SH-SY5Y (cell line): ENCODE measurements around the gene HSD17B12.

Experiments used
- GATA2 ChIP-seq: IDR thresholded peaks from 2 replicates; pipeline ENCODE4 v1.6.1; 2011; ENCODE audit warnings: mild to moderate bottlenecking, low read depth, low read length
- GATA3 ChIP-seq: IDR thresholded peaks from 2 replicates; pipeline ENCODE4 v1.6.1; 2011; ENCODE audit warnings: low read depth, mild to moderate bottlenecking, low read length, moderate library complexity

The HSD17B12 gene

GRCh38 chr11:43709689-43710088, 29.2 kb downstream of the HSD17B12 start:
- no peak for TF ChIP-seq GATA3
- TF ChIP-seq GATA2, result no peak

GRCh38 chr11:43712676-43713075, 32.1 kb downstream of the HSD17B12 start:
- TF ChIP-seq GATA2 (no peak), GATA3 (no peak)

DNA sequence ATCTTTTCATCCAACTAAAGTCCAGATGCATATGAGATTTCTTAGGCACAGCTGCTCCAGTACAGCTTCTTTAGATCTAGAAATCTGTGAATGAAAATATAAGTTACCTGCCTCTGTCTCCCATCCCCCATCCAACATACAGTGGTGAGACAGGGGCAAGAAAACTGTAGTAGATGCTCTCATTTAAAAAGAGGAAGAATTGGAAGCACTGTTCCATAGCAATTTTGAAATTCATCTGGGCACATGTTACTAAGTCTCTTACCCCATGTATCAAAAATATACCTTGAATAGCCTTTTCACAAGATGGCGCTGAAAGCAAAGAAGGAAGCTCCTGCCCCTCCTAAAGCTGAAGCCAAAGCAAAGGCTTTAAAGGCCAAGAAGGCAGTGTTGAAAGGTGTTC, 37.8 kb downstream of the HSD17B12 start:
- no peak for TF ChIP-seq GATA2
- TF ChIP-seq GATA3, result no peak

DNA sequence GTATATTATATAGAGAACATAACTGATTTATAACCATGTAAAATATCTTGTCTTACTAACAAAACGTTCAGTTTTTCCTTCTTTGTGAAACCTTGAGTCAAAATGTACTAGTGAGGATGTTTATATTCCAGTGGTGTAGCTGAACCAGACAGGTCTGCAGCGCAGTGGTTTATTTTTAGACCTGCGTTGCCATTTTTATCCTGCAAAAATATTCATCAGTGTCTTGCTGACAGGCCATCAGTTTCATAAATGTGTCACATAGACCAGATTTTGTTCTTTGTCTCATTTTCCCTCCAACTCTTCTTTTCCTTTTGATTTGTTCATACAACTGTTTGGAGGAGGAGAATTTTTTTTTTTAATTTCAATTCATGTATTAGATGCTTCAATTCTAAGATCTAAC, 43.1 kb downstream of the HSD17B12 start:
- TF ChIP-seq GATA2 (no peak), GATA3 (no peak)

DNA sequence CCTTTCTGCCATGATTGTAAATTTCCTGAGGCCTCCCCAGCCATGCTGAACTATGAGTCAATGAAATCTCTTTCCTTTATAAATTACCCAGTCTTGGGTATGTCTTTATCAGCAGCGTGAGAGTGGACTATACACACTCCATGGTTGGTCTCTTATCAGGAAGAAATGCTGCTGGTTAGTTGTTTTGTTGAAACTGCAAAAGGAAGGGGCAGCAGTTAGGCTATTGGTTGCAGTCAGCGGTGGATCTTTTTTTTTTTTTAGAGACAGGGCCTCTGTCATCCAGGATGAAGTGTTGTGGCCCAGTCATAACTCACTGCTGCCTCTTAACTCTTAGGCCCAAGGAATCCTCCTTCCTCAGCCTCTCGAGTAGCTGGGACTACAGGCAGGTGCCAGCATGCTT, 51.7 kb downstream of the HSD17B12 start:
- no peak for TF ChIP-seq GATA2
- TF ChIP-seq GATA3, result no peak

DNA sequence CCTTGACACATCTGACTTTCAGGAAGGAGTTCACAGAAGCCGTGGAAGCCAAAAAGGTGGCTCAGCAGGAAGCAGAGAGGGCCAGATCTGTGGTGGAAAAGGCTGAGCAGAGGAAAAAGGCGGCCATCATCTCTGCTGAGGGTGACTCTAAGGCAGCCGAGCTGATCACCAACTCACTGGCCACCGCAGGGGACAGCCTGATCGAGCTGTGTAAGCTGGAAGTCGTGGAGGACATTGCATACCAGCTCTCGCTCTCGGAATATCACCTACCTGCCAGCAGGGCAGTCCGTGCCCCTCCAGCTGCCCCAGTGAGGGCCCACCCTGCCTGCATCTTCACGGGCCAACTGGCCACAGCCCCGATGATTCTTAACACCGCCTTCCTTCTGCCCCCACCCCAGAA, 53.7 kb downstream of the HSD17B12 start:
- TF ChIP-seq GATA2 (no peak), GATA3 (no peak)

GRCh38 chr11:43735115-43735514, 54.6 kb downstream of the HSD17B12 start:
- TF ChIP-seq GATA2, result no peak
- TF ChIP-seq GATA3, result no peak

DNA sequence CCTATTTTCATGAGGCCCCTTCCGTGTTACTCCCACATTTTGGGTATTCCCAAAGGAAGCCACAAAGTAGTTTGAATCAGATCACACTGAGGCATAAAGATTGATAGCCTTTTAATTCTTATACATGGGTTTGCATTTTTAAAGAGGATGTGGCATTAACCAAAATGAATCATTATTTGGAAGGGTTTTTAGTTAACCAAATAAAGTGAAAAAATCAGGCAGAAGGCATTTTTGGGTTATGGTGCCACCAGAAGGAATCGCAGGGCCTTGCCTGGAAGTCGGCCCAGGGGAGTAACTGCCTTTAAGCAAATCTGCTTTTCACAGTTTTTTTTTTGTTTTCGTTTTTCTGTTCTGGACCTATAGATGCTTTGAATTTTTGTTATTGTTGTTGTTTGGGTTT, 55.4 kb downstream of the HSD17B12 start:
- TF ChIP-seq GATA3 (no peak), GATA2 (no peak)

- no peak for TF ChIP-seq GATA3
- TF ChIP-seq GATA2, result no peak
Observed at GRCh38 chr11:43736502-43737200, 56.1 kb downstream of the HSD17B12 start.

- no peak for TF ChIP-seq GATA2
- TF ChIP-seq GATA3, result no peak
Observed at GRCh38 chr11:43737201-43737590, 56.7 kb downstream of the HSD17B12 start.

- no peak for TF ChIP-seq GATA3
- no peak for TF ChIP-seq GATA2
Observed at GRCh38 chr11:43738600-43739409, 58.3 kb downstream of the HSD17B12 start.

- TF ChIP-seq GATA2 (no peak), GATA3 (no peak)
Observed at GRCh38 chr11:43746670-43747069, 66.1 kb downstream of the HSD17B12 start.

DNA sequence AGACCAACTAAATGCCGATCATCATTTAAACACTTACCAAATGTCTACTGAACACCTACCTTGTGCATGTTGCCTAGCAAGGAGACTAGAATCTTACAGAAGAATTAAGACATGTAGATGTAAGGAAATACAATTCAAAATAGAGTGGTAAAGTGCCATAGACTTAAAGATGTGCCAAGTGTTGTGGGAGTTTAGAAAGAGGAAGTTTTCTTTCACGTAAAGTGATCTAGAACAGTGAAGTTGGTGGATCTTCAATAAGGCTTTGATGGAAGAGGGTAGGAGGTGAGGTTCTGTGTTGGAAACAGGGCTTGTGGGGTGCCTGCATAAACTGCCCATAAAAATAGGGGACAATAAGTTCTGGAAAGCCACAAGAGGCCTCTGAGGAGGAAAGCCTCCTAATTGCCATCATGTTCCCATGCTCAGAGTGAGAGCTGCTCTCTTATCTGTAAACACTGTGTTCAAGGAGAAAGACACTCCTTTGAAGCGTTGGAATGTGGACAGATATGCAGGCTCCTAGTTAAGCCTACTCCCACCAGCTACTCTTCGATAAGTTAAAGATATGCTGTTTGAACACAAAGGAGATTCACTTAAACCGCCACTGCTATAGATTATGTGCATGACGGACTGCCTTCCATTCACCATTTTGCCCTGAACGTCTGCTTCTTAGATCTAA, 66.7 kb downstream of the HSD17B12 start:
- TF ChIP-seq GATA3, result no peak
- TF ChIP-seq GATA2, result no peak

GRCh38 chr11:43748095-43748494, 67.6 kb downstream of the HSD17B12 start:
- TF ChIP-seq GATA3, result no peak
- no peak for TF ChIP-seq GATA2

DNA sequence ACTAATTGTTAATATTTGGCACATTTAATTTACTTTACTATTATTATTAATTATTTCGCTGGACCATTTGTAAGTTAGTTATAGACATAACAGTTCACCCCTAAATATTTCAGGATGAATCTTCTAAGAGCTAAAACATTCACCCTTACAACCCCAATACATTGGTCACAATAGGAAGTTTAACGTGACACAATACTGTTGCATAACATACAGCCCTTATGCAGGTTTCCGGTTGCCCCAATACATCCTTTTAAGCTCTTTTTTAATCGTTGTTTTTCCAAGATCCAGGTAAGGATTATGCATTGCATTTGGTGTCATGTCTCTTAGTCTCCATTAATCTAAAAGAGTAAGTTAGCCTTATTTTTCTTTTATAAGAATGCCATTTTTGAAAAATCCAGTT, 71.2 kb downstream of the HSD17B12 start:
- TF ChIP-seq GATA3 (no peak), GATA2 (no peak)

GRCh38 chr11:43756575-43756974, 76.0 kb downstream of the HSD17B12 start:
- TF ChIP-seq GATA2 (no peak), GATA3 (no peak)

DNA sequence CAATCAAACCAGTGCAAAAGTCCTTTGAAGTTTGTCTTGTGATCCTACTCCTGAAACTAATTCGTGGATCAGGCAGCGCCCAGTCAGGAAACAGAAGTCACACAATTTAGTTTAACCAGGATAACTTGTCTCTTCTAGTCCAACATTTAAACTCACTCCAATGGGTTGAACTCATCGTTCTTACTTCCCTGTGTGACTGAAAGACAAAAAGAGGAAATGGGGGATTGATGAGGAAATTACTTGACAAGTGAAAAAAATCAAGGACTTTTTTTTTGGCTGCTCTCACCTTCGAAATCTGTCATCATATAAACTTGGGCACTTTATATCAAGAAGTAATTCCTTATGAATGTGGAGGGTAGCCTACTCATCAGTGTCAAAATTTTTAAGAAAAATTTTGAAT, 78.4 kb downstream of the HSD17B12 start:
- no peak for TF ChIP-seq GATA2
- no peak for TF ChIP-seq GATA3
